ENCODE results near the gene NEK4. TPM values are rescaled to one million over a fixed set of nuclear protein-coding genes. Genes with fewer than 3 reads are reported as not detected.

Gene NEK4
- 25.0 and 29.6 TPM in 2 replicates for total RNA-seq

DNA sequence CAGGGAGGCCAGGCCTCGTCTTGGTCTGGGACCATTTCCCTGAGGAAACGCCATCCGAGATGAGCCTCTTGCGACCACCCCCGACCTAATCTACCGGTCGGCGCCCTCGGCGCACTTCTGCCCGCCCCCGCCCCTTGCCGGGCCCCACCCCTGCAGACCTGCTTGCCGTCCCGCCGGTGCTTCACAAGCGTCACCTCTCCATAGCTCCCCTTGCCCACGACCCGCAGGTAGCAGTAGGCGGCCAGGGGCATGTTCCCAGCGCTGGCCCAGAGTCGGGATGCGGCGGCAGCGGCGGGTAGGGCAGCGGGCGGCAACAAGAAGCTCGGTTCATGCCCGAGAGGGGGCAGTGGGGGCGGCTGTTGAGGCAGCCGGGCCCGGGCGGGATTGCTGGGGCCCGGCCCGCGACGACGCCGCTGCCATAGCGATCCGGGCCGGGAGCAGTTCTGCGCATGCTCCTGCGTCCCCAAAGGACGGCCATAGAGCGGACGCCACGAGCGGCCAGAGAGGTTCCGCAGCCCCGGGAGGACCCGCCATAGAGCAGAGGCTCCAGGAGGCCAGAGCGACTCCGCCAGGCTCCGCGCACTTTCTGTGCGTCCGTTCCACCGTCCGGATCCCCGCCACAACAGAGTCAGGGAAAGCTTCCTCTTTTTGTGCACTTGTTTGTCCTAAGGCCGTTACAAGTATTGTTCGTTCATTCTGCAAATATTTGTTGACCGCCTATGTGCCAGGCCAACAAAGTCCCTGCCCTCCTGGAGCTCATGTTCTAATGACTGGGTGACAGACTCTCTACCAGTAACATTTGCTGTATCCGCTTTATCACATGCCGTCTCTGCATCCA lies at the start of gene NEK4:
NEK4 (minus strand) TSS at position 445 of the 838 bp plus-strand sequence; CDS start at position 251, 194 bp downstream.

DNA sequence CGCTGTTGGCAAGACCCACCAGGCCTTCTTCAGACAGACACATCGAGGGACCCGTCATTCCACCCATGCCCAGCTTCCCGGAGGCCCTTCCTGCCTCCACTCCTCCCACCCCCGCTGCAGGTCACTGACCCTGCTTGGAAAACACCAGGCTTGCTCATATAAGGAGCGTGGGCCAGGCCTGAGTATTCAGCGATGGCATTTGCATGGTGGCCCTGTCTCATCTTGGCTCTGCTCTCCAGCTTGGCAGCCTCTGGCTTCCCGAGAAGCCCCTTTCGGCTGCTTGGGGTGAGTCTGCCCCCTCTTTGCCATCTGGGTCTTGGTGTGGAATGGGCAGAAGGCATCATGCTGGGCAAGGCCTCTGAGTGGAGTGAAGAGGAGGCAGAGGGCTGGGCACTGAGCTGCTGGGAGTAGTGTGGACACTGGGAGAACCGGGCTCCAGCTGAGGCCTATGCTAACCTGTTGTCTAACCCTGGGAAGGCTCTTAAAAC lies 23.9 kb upstream of the NEK4 start, which contains the start of gene ITIH3:
ITIH3 (plus strand) TSS at position 185 of the 488 bp plus-strand sequence; CDS start at position 193, 8 bp downstream.

GRCh38 chr3:52777127-52777958 lies 6.6 kb upstream of the NEK4 start, which contains the start of gene ITIH1:
Gene ITIH1 (plus strand): TSS chr3:52777599. CDS start chr3:52777616, 17 bp downstream.

GRCh38 chr3:52705688-52706686 lies 64.8 kb downstream of the NEK4 start, which contains the start of the genes GLT8D1 and SPCS1:
Gene GLT8D1 (minus strand): TSS chr3:52705791. CDS start chr3:52700460, 5,331 bp downstream.
Gene SPCS1 (plus strand): TSS chr3:52706106. CDS start chr3:52706247, 141 bp downstream.

GRCh38 chr3:52685709-52686691 lies 84.7 kb downstream of the NEK4 start, which contains the start of the genes GNL3 and PBRM1:
Gene GNL3 (plus strand): TSS chr3:52686032. CDS start chr3:52686093, 61 bp downstream.
Gene PBRM1 (minus strand): TSS chr3:52685913.

Other genes with a start within 250 kb of the NEK4 start
- 117 and 122 TPM in 2 replicates for gene NT5DC2, start 237.1 kb downstream of the NEK4 start, total RNA-seq
- gene UQCC5, start 234.3 kb downstream of the NEK4 start, total RNA-seq: 3.1 and 6.5 TPM in 2 replicates
- gene PBRM1, start 85.0 kb downstream of the NEK4 start, total RNA-seq: 81.0 and 91.2 TPM in 2 replicates
- gene GNL3, start 84.9 kb downstream of the NEK4 start, total RNA-seq: 74.9 and 78.8 TPM in 2 replicates
- gene GLT8D1, start 65.1 kb downstream of the NEK4 start, total RNA-seq: 106 and 149 TPM in 2 replicates
- gene SPCS1, start 64.8 kb downstream of the NEK4 start, total RNA-seq: 58.3 and 64.1 TPM in 2 replicates
- 0.17 and 0.33 TPM in 2 replicates for gene ITIH1, start 6.7 kb upstream of the NEK4 start, total RNA-seq
- gene ITIH3, start 23.9 kb upstream of the NEK4 start, total RNA-seq: 0.10 and 2.5 TPM in 2 replicates
- gene ITIH4, start 59.7 kb upstream of the NEK4 start, total RNA-seq: 2.5 and 2.6 TPM in 2 replicates
- 0.13 TPM in 1 of 2 replicates, not detected in the other for gene MUSTN1, start 64.1 kb upstream of the NEK4 start, total RNA-seq
- 21.3 and 23.9 TPM in 2 replicates for gene STIMATE, start 126.6 kb upstream of the NEK4 start, total RNA-seq

Measured in smooth muscle cell of the pulmonary artery (primary cell).